HG02852 (cell line): ENCODE results near the gene EYA4.

Source experiments
- ATAC-seq: cut with Tn5 transposase; IDR thresholded peaks from one replicate; pipeline ENCODE4 v1.9.1; 2021; ENCODE audit warnings: mild to moderate bottlenecking, moderate library complexity; ENCODE audit not compliant: unreplicated experiment

The EYA4 gene

GRCh38 chr6:133504158-133504557, 263.0 kb downstream of the EYA4 start:
- no peak for ATAC-seq

GRCh38 chr6:133504761-133505160, 263.6 kb downstream of the EYA4 start:
- ATAC-seq: no peak

- no peak for ATAC-seq
Measured at GRCh38 chr6:133505681-133506080, 264.5 kb downstream of the EYA4 start.

- ATAC-seq: no peak
Measured at GRCh38 chr6:133512410-133513016, 271.4 kb downstream of the EYA4 start.

- ATAC-seq: no peak
Measured at GRCh38 chr6:133523816-133524215, 282.7 kb downstream of the EYA4 start.

- ATAC-seq: no peak
Measured at GRCh38 chr6:133526436-133526835, 285.3 kb downstream of the EYA4 start.

GRCh38 chr6:133528566-133528965, 287.4 kb downstream of the EYA4 start:
- ATAC-seq: no peak

- ATAC-seq: no peak
Measured at GRCh38 chr6:133532908-133533307, 291.8 kb downstream of the EYA4 start.

GRCh38 chr6:133539502-133540259, 298.5 kb downstream of the EYA4 start:
- no peak for ATAC-seq

- ATAC-seq: no peak
Measured at GRCh38 chr6:133540361-133540760, 299.2 kb downstream of the EYA4 start.

GRCh38 chr6:133541040-133541439, 299.9 kb downstream of the EYA4 start:
- no peak for ATAC-seq

- no peak for ATAC-seq
Measured at GRCh38 chr6:133542056-133542821, 301.1 kb downstream of the EYA4 start.

- no peak for ATAC-seq
Measured at GRCh38 chr6:133544419-133544818, 303.3 kb downstream of the EYA4 start.

- ATAC-seq: no peak
Measured at GRCh38 chr6:133546098-133546497, 304.9 kb downstream of the EYA4 start.

- no peak for ATAC-seq
Measured at GRCh38 chr6:133547136-133547535, 306.0 kb downstream of the EYA4 start.

GRCh38 chr6:133548423-133549159, 307.4 kb downstream of the EYA4 start:
- ATAC-seq: no peak

GRCh38 chr6:133549371-133549801, 308.2 kb downstream of the EYA4 start:
- no peak for ATAC-seq

- no peak for ATAC-seq
Measured at GRCh38 chr6:133550026-133550425, 308.9 kb downstream of the EYA4 start.

- ATAC-seq: no peak
Measured at GRCh38 chr6:133551436-133551835, 310.3 kb downstream of the EYA4 start.

GRCh38 chr6:133551847-133552341, 310.7 kb downstream of the EYA4 start:
- no peak for ATAC-seq

GRCh38 chr6:133553652-133554051, 312.5 kb downstream of the EYA4 start:
- ATAC-seq: peak; percentile 75
